Activated T-helper 1 cell treated with anti-CD3 and anti-CD28 coated beads, Interleukin-12 subunit alpha, Interleukin-12 subunit beta, Interleukin-2, Interleukin-4 antibody, amounts not matched to agents 30 ng/mL and 10 ng/mL and 1 ng/mL, durations not matched to agents 14 hours and 24 hours and 36 hours (primary cell): ENCODE data around the gene ASTN1. TPM values are rescaled to one million over a fixed set of nuclear protein-coding genes. Genes with fewer than 3 reads are reported as not detected.

Experiments used
- DNase-seq: peaks from one replicate; pipeline ENCODE4 v3.0.0; 2021; ENCODE audit warnings: low spot score
- H3K27ac Mint-ChIP-seq: one replicate; pipeline ENCODE4 v1.8.0; 2021; ENCODE audit warnings: mild to moderate bottlenecking, mixed read lengths
- H3K27me3 Mint-ChIP-seq: one replicate; pipeline ENCODE4 v1.8.0; 2022; ENCODE audit warnings: mild to moderate bottlenecking, moderate library complexity, mixed read lengths; ENCODE audit not compliant: insufficient read depth
- H3K36me3 Mint-ChIP-seq: one replicate; pipeline ENCODE4 v1.8.0; 2021; ENCODE audit warnings: low read depth, mixed read lengths
- H3K4me1 Mint-ChIP-seq: one replicate; pipeline ENCODE4 v1.8.0; 2021; ENCODE audit warnings: low read depth, mixed read lengths
- H3K4me3 Mint-ChIP-seq: one replicate; pipeline ENCODE4 v1.8.0; 2021; ENCODE audit warnings: mild to moderate bottlenecking, moderate library complexity, mixed read lengths
- H3K9me3 Mint-ChIP-seq: one replicate; pipeline ENCODE4 v1.8.0; 2021; ENCODE audit warnings: mixed read lengths
- intact Hi-C: fragments of 100-400 bp; cut with micrococcal nuclease; formaldehyde crosslinking; loops from one replicate; pipeline ENCODE4 v1.15.1; 2024
- total RNA-seq: library from RNA; stranded (reverse); gene quantifications from 2 replicates; pipeline ENCODE4 v1.2.3, GENCODE V29; 2022

Gene ASTN1
- total RNA-seq, 1 donor from 2014 or later: not detected

GRCh38 chr1:176878750-176879536, 285.6 kb downstream of the ASTN1 start:
- Mint-ChIP-seq H3K36me3 (no peaks in the 10 kb centered on the region), H3K27ac (no peak overlapping the region), H3K9me3 (no peaks in the 10 kb centered on the region), H3K27me3 (no peaks in the 10 kb centered on the region), H3K4me1 (no peaks in the 10 kb centered on the region), H3K4me3 (no peak overlapping the region)
- DNase-seq: no peak
- intact Hi-C loops: no loop called here

DNA sequence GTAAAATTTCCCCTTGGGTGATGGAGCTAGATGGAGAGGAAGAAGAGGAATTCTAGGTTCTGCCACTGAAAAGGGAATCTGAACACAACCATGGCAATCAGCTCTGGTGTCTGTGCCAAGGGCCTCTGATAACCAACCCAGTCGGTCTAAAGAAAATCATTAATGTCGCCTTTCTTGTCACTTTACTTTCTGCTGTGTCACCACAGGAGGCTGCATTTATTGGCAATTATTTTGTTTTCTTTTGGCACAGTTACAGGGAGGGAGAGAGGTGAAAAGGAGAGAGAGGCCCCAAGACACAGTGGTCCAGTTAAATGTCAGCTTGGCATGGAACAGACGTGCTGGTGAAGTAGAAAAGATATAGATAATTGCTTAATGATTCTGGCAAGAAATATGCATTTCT, 287.0 kb downstream of the ASTN1 start:
- no peak for DNase-seq
- Mint-ChIP-seq H3K27me3 (peaks cover 1% of the 10 kb centered on the region), H3K36me3 (no peaks in the 10 kb centered on the region), H3K4me3 (no peak overlapping the region), H3K27ac (no peak overlapping the region), H3K4me1 (no peaks in the 10 kb centered on the region), H3K9me3 (no peaks in the 10 kb centered on the region)
- intact Hi-C loops: no loop called here

DNA sequence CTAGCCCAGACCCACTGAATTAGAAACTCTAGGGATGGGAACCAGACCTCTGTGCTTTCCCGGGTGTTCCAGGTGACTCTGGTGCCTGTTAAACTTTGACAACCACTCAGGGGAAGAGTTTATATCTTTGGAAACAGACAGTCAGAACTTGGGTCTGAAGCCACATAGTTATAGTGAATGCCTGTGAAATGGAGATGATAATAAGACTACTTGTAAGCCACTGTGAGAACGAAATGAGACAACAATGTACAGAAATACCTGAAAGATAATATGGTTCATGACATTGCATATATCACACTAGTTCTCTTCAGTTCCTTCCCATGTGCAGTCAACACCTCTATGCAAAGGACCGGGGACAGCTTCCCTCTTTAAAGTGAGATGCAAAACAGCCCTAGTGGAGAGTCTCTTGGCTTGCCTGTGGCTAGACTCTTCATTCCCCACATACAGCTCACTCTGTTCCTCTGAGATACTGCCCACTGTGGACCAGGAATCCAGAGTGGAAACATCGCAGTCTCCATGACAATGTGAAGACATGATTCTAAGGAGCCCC, 287.5 kb downstream of the ASTN1 start:
- H3K4me1 Mint-ChIP-seq: no peaks in the 10 kb centered on the region

DNA sequence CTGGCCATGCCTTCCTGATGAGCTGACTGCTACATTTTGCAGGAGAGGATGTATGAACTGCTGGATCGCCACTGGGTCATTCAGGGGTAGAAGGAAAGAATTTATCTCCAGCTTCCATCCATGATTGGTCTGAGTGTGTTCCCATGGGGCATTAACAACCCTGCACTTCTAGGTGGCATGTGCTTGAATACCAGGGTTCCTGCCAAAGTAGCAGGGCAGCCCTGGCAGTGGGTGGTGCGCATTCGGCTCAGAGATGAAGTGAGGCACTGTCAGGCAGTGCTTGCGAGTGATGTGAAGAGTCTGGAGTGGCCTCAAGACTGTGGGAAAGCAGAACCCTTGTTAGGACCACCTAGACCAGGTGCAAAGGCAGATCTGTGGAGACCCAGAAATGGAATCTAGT, 294.9 kb downstream of the ASTN1 start:
- H3K36me3 Mint-ChIP-seq: no peaks in the 10 kb centered on the region
- no peak overlapping the region for H3K4me3 Mint-ChIP-seq
- intact Hi-C loops: no loop called here
- no peak for DNase-seq
- peaks cover 1% of the 10 kb centered on the region for H3K27me3 Mint-ChIP-seq
- H3K9me3 Mint-ChIP-seq: no peaks in the 10 kb centered on the region
- no peak overlapping the region for H3K27ac Mint-ChIP-seq
- H3K4me1 Mint-ChIP-seq: no peaks in the 10 kb centered on the region

More for the DNA sequence above, 287.5 kb downstream of the ASTN1 start:
- no peak for DNase-seq
- Mint-ChIP-seq H3K4me3 (no peak overlapping the region), H3K27ac (no peak overlapping the region), H3K27me3 (peaks cover 1% of the 10 kb centered on the region), H3K36me3 (no peaks in the 10 kb centered on the region), H3K9me3 (no peaks in the 10 kb centered on the region)
- intact Hi-C loops: no loop called here

- Mint-ChIP-seq H3K4me3 (no peak overlapping the region), H3K27me3 (no peaks in the 10 kb centered on the region), H3K36me3 (no peaks in the 10 kb centered on the region), H3K4me1 (no peaks in the 10 kb centered on the region), H3K27ac (no peak overlapping the region), H3K9me3 (no peaks in the 10 kb centered on the region)
- intact Hi-C loops: no loop called here
- DNase-seq: no peak
Observed at GRCh38 chr1:176866011-176866714, 298.3 kb downstream of the ASTN1 start.

GRCh38 chr1:176864211-176864610, 300.3 kb downstream of the ASTN1 start:
- intact Hi-C loops: no loop called here
- no peak for DNase-seq
- no peak overlapping the region for H3K27ac Mint-ChIP-seq
- H3K27me3 Mint-ChIP-seq: no peaks in the 10 kb centered on the region
- H3K9me3 Mint-ChIP-seq: no peaks in the 10 kb centered on the region
- no peak overlapping the region for H3K4me3 Mint-ChIP-seq
- H3K36me3 Mint-ChIP-seq: no peaks in the 10 kb centered on the region
- H3K4me1 Mint-ChIP-seq: no peaks in the 10 kb centered on the region

- H3K4me3 Mint-ChIP-seq: no peak overlapping the region
- H3K27ac Mint-ChIP-seq: no peak overlapping the region
- H3K27me3 Mint-ChIP-seq: no peaks in the 10 kb centered on the region
- DNase-seq: no peak
- H3K36me3 Mint-ChIP-seq: no peaks in the 10 kb centered on the region
- no peaks in the 10 kb centered on the region for H3K9me3 Mint-ChIP-seq
- no peaks in the 10 kb centered on the region for H3K4me1 Mint-ChIP-seq
- intact Hi-C loops: no loop called here
Observed at GRCh38 chr1:176863613-176864012, 300.9 kb downstream of the ASTN1 start.

- intact Hi-C loops: no loop called here
- H3K27ac Mint-ChIP-seq: no peak overlapping the region
- no peaks in the 10 kb centered on the region for H3K4me1 Mint-ChIP-seq
- no peaks in the 10 kb centered on the region for H3K27me3 Mint-ChIP-seq
- no peak for DNase-seq
- no peaks in the 10 kb centered on the region for H3K36me3 Mint-ChIP-seq
- no peaks in the 10 kb centered on the region for H3K9me3 Mint-ChIP-seq
- H3K4me3 Mint-ChIP-seq: no peak overlapping the region
Observed at GRCh38 chr1:176858433-176858916, 306.0 kb downstream of the ASTN1 start.

GRCh38 chr1:176857632-176858031, 306.9 kb downstream of the ASTN1 start:
- Mint-ChIP-seq H3K9me3 (no peaks in the 10 kb centered on the region), H3K27ac (no peak overlapping the region), H3K36me3 (no peaks in the 10 kb centered on the region), H3K4me1 (no peaks in the 10 kb centered on the region), H3K27me3 (no peaks in the 10 kb centered on the region), H3K4me3 (no peak overlapping the region)
- DNase-seq: no peak
- intact Hi-C loops: no loop called here

DNA sequence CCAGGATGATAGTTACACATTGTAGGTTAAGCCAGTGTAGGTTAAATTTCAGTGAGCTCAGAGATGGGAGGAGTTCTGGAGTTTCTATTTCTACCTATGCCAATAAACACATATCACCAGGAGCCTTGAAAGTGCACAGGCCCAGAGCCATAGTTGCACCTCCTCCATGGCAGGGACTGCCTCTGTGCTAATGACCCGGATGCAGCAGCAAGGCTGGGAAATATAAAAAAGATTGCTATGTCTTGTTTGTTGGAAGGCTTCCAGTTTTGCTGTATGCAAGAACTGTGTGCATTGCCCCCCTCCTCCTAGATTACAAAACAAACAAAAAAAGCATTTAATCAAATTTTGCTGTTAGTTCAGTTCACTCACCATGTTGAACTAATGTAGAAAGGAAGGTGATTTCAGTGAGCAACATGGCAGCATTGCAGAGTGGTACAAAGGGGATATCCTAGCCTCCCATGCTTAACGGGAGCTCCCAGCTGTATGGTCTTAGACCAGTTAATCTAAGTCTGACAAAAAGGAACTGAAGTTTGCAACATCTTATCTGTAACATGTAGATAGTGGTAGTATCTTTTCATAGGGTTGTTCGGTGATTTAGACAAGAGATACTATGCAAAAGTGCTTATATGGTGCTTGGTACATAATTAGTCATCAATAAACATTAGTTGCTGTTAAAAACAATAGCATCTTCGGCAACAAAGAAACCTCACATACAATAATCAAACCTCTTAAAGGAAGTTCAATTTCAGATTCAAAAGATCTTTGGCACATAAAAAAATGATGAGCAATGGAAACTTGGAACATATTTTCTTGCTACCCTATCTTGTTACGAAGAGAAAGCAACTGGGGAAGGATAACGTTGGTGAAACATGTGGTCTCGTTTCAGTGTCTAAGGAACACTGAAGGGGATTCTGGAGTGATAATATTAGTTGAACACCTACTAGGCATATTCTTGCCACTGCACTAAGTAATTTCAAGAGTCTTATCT, 309.5 kb downstream of the ASTN1 start:
- H3K4me1 Mint-ChIP-seq: no peaks in the 10 kb centered on the region
- intact Hi-C loops: no loop called here
- H3K36me3 Mint-ChIP-seq: no peaks in the 10 kb centered on the region
- no peak overlapping the region for H3K4me3 Mint-ChIP-seq
- no peaks in the 10 kb centered on the region for H3K9me3 Mint-ChIP-seq
- no peaks in the 10 kb centered on the region for H3K27me3 Mint-ChIP-seq
- H3K27ac Mint-ChIP-seq: no peak overlapping the region
- DNase-seq: no peak

GRCh38 chr1:176854121-176854520, 310.4 kb downstream of the ASTN1 start:
- Mint-ChIP-seq H3K36me3 (no peaks in the 10 kb centered on the region), H3K27ac (no peak overlapping the region), H3K4me3 (no peak overlapping the region), H3K27me3 (no peaks in the 10 kb centered on the region), H3K4me1 (no peaks in the 10 kb centered on the region), H3K9me3 (no peaks in the 10 kb centered on the region)
- intact Hi-C loops: no loop called here
- no peak for DNase-seq

- Mint-ChIP-seq H3K9me3 (no peaks in the 10 kb centered on the region), H3K27ac (no peak overlapping the region), H3K4me3 (no peak overlapping the region), H3K27me3 (no peaks in the 10 kb centered on the region), H3K36me3 (no peaks in the 10 kb centered on the region), H3K4me1 (no peaks in the 10 kb centered on the region)
- intact Hi-C loops: no loop called here
- no peak for DNase-seq
Observed at GRCh38 chr1:176853503-176853902, 311.0 kb downstream of the ASTN1 start.
